Measurements from ENCODE around the gene SIK3.
"Not testable (repeated sequence)": the region's sequence is repeated elsewhere in the genome, so short reads cannot be mapped to it uniquely, and the experiment has no call there.

Gene SIK3

DNA sequence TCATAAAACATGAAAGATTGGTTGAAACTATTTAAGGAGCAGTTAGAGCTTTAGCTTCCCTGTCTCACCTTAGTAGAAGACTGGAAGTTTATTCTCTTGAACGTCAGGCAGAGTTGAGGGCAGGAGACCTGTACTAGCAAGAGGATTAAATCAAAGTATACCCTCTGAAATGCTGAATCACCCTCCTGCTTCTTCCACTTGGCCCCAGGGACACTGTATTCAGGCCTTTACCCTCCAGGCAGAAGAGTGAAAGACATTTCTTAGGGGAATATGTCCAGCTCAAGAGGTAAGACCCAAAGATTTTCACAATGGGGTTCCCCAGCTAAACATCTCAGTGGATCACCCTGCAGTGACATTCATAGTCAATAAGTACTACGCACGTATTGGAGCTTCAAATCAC, 287.0 kb downstream of the SIK3 start:
- TF ChIP-seq, protein P1, sequence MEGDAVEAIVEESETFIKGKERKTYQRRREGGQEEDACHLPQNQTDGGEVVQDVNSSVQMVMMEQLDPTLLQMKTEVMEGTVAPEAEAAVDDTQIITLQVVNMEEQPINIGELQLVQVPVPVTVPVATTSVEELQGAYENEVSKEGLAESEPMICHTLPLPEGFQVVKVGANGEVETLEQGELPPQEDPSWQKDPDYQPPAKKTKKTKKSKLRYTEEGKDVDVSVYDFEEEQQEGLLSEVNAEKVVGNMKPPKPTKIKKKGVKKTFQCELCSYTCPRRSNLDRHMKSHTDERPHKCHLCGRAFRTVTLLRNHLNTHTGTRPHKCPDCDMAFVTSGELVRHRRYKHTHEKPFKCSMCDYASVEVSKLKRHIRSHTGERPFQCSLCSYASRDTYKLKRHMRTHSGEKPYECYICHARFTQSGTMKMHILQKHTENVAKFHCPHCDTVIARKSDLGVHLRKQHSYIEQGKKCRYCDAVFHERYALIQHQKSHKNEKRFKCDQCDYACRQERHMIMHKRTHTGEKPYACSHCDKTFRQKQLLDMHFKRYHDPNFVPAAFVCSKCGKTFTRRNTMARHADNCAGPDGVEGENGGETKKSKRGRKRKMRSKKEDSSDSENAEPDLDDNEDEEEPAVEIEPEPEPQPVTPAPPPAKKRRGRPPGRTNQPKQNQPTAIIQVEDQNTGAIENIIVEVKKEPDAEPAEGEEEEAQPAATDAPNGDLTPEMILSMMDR (IDR thresholded peaks at IDR 0.05; ENCODE audit: insufficient read depth, low read depth, low read length, missing control alignments): no peak
- no peak for DNase-seq (ENCODE audit: low read depth)
- no peak overlapping the region for H3K4me3 ChIP-seq (ENCODE audit: low read depth, low read length)

DNA sequence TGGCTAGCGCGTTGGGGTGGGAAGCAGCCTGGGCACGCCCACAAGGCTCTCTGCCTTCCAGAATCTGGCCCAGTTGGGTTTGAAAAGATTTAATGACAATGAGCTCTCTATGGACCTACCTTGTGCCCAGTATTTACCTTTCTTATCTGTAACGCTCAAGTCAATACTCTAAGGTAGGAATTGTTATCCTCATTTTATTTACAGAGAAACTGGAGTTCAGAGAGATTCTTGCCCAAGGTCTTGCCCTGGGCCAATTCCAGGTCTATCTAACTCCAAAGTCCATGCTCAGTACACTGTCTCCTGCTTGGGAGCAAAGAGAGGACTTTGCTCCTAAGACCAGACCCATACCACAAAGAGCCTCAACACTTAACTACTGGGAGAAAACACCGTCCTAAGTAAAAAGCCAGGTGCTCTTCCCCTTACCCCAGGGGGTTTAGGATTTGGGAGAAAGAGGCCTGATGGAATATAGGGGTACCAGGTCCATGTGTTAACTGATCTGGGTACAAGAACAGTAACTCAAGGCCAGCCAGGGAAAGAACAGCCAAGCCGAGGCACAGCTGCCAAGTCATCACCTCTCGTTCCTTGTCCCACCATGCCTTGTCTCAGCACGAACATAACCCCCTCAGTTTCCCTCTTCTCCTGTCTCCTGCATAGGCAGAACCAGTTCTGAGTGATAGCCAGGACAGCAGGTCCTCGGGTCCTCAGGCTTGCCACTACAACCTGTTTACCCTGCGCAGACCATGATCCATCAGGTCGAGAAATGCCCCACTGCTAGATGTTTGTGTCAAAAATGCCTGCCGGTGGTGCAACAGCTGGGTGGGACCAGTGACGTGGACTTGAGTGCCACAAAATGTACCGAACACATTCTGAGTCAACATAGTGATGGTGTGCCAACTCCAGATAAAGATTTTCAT, 289.7 kb downstream of the SIK3 start:
- H3K4me3 ChIP-seq (ENCODE audit: low read depth, low read length): no peak overlapping the region
- TF ChIP-seq, protein P1 (IDR thresholded peaks at IDR 0.05; ENCODE audit: insufficient read depth, low read depth, low read length, missing control alignments): no peak
- DNase-seq (ENCODE audit: low read depth): no peak

DNA sequence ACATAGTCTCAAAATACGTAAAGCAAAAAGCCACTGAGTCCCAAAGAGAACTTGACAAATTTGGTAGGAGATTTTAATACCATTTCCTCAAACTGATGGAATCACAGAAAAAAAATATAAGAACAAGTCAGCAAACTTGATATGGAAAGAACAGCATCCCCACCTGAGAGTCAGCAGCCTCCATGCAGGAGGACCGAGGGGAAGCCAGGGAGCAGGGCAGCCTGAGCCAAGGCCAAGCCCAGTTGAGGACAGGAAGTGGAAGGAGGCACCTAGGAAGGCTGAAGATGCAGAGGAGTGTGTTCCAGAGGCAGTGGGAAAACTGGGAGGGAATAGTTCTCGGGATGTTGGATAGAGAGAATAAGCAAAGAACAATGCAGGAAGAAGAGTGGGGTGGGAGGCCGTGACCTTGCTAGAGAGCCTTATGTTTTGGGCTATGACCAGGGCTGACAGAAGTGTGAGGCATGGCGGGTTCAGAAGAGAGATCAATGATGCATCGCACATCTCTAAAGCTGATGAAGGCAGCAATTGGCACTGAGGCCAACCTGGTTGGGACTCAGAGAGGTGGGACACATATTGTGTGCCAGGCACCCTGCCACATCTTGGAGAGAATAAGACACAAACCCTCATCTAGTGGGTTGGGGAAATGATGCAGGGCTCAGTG, 290.5 kb downstream of the SIK3 start:
- DNase-seq (ENCODE audit: low read depth): no peak
- no peak overlapping the region for H3K4me3 ChIP-seq (ENCODE audit: low read depth, low read length)
- TF ChIP-seq, protein P1 (IDR thresholded peaks at IDR 0.05; ENCODE audit: insufficient read depth, low read depth, low read length, missing control alignments): no peak

DNA sequence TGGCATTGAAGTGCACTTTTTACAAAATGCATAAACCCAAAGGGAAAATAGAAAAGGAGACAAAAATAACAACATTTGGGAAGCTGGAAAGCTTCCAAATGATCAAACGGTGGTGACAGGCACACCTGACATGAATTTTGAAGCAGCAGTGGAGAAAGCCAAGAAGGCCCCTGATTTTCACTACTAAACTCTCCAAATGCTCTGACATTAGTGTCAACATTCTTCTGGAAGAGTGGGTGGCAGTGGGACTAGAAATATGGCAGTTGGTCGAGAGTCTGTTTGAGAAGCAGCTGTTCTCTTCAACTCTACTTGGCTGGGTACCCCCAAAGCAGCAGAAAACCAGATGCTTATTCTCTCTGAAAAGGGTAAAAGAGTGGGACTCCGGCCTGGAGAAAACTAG, 294.2 kb downstream of the SIK3 start:
- TF ChIP-seq, protein P1 (IDR thresholded peaks at IDR 0.05; ENCODE audit: insufficient read depth, low read depth, low read length, missing control alignments): no peak
- H3K4me3 ChIP-seq (ENCODE audit: low read depth, low read length): no peak overlapping the region
- no peak for DNase-seq (ENCODE audit: low read depth)

DNA sequence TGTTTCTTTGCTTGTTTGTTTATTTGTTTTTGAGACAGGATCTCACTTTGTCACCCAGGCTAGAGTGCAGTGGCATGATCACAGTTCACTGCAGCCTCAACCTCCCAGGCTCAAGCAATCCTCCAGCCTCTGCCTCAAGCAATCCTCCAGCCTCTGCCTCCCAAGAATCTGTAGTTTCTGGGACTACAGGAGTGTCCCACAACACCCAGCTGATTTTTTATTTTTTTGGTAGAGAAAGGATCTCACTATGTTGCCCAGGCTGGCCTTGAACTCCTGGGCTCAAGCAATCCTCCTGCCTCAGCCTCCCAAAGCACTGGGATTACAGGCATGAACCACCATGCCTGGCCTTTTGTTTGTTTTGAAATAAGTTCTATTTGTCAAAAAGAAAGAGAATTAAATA, 296.6 kb downstream of the SIK3 start:
- DNase-seq (ENCODE audit: low read depth); H3K4me3 ChIP-seq (ENCODE audit: low read depth, low read length): not testable (repeated sequence)

DNA sequence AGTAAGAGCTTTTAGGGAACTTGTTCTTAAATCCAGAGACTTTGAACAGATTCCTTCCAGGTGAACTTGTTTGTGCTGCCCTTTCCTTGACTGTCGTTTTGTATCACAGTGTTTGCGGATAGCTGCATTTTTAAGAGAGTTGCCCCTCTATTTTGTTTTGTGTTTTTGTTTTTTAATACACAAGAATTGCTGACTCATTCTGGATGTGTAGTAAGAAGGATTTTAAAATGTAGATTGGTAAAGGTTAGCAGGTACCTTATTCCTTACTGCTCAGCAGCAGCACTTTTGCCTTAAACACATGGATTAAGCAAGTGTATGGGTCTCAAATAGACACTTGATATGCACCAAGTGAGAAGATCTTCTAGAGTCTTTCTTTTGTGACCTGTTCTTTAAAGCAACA, 297.6 kb downstream of the SIK3 start:
- TF ChIP-seq, protein P1 (IDR thresholded peaks at IDR 0.05; ENCODE audit: insufficient read depth, low read depth, low read length, missing control alignments): no peak
- no peak for DNase-seq (ENCODE audit: low read depth)

DNA sequence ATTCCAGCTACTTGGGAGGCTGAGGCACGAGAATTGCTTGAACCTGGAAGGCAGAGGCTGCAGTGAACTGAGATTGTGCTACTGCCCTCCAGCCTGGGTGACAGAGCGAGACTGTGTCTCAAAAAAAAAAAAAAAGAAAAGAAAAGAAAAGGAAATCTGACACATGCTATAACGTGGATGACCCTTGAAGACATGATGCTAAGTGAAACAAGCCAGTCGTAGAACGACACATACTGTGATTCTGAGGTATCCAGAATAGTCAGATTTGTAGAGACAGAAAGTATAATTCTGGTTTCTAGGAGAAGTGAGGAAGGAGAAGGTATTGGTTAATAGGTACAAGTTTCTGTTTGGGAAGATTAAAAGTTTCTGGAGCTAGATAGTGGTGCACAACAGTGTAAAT, 299.9 kb downstream of the SIK3 start:
- DNase-seq (ENCODE audit: low read depth): no peak
- H3K4me3 ChIP-seq (ENCODE audit: low read depth, low read length): no peak overlapping the region
- TF ChIP-seq, protein P1 (IDR thresholded peaks at IDR 0.05; ENCODE audit: insufficient read depth, low read depth, low read length, missing control alignments): no peak

More for the DNA sequence above, 297.6 kb downstream of the SIK3 start:
- no peak overlapping the region for H3K4me3 ChIP-seq (ENCODE audit: low read depth, low read length)
